IMR-90 (cell line): ENCODE data around the gene GLTPD2. TPM values are rescaled to one million over a fixed set of nuclear protein-coding genes. Genes with fewer than 3 reads are reported as not detected.

Experiments used
- ATAC-seq: fragments of 200-7000 bp; cut with Tn5 transposase; 2 replicates; pipeline ENCODE4 v1.9.1; 2020; ENCODE audit warnings: low read depth, mild to moderate bottlenecking, moderate library complexity
- BruUV-seq: library from RNA; stranded (reverse); fragments of 400-500 nt; replicated peaks from 2 replicates; lab custom pipeline; 2021; lab: Mats Ljungman, UMichigan
- CTCF ChIA-PET: fragments of 300-600 bp; formaldehyde crosslinking; extraction: SDS; loops from one replicate; lab custom pipeline; 2021; ENCODE audit warnings: antibody characterized with exemption; lab: Yijun Ruan, JAX
- POLR2A ChIA-PET: fragments of 300-600 bp; sonication (Branson Sonifier 250); formaldehyde crosslinking; loops from one replicate; lab custom pipeline; 2022; ENCODE audit warnings: antibody characterized with exemption; ENCODE audit not compliant: unreplicated experiment; lab: Charles Lee
- DNase-seq: peaks from one replicate; pipeline ENCODE4 v3.0.0; 2013
- H2AFZ ChIP-seq: replicated peaks from 2 replicates; pipeline ENCODE3; 2013; ENCODE audit warnings: low read length, mild to moderate bottlenecking; ENCODE audit not compliant: poor library complexity
- H2AK5ac ChIP-seq: 2 replicates; pipeline ENCODE4 v1.6.1; 2013; ENCODE audit warnings: low read depth, low read length, inconsistent platforms
- H2AK9ac ChIP-seq: replicated peaks from 2 replicates; pipeline ENCODE3; 2013; ENCODE audit warnings: mild to moderate bottlenecking, low read depth, low read length, moderate library complexity; ENCODE audit not compliant: poor library complexity
- H2BK120ac ChIP-seq: 2 replicates; pipeline ENCODE4 v1.6.1; 2013; ENCODE audit warnings: low read depth, low read length, inconsistent platforms
- H2BK15ac ChIP-seq: 3 replicates; pipeline ENCODE4 v1.6.1; 2013; ENCODE audit warnings: low read depth, low read length, inconsistent platforms
- H2BK20ac ChIP-seq: 2 replicates; pipeline ENCODE4 v1.6.1; 2013; ENCODE audit warnings: low read depth, mild to moderate bottlenecking, inconsistent platforms, low read length, moderate library complexity
- H2BK5ac ChIP-seq: 2 replicates; pipeline ENCODE4 v1.6.1; 2013; ENCODE audit warnings: mild to moderate bottlenecking, low read depth, low read length, inconsistent platforms; ENCODE audit not compliant: poor library complexity, severe bottlenecking
- H3K14ac ChIP-seq: replicated peaks from 2 replicates; pipeline ENCODE4 v1.6.1; 2013; ENCODE audit warnings: low read depth, low read length, inconsistent platforms
- H3K18ac ChIP-seq: 2 replicates; pipeline ENCODE4 v1.6.1; 2013; ENCODE audit warnings: low read depth, low read length, control low read depth
- H3K23ac ChIP-seq: 2 replicates; pipeline ENCODE4 v1.6.1; 2013; ENCODE audit warnings: low read depth, low read length, inconsistent platforms
- H3K27ac ChIP-seq: 2 replicates; pipeline ENCODE4 v1.5.1; 2013; ENCODE audit warnings: mild to moderate bottlenecking, control low read depth, low read length; ENCODE audit not compliant: insufficient read depth
- H3K27me3 ChIP-seq: 2 replicates; pipeline ENCODE4 v1.6.1; 2013; ENCODE audit warnings: low read length; ENCODE audit not compliant: control insufficient read depth, insufficient read depth
- H3K36me3 ChIP-seq: 2 replicates; pipeline ENCODE4 v1.6.1; 2013; ENCODE audit warnings: low read length, mixed read lengths; ENCODE audit not compliant: control insufficient read depth, insufficient read depth
- H3K4ac ChIP-seq: 2 replicates; pipeline ENCODE4 v1.6.1; 2013; ENCODE audit warnings: low read depth, low read length, inconsistent platforms
- H3K4me1 ChIP-seq: 2 replicates; pipeline ENCODE4 v1.6.1; 2013; ENCODE audit warnings: low read length, mixed read lengths; ENCODE audit not compliant: control insufficient read depth, insufficient read depth
- H3K4me2 ChIP-seq: 2 replicates; pipeline ENCODE4 v1.6.1; 2013; ENCODE audit warnings: low read depth, mild to moderate bottlenecking, control low read depth, low read length, moderate library complexity
- H3K4me3 ChIP-seq: 2 replicates; pipeline ENCODE4 v1.5.1; 2013; ENCODE audit warnings: low read depth, mild to moderate bottlenecking, control low read depth, low read length, moderate library complexity; ENCODE audit not compliant: insufficient read depth
- H3K56ac ChIP-seq: 2 replicates; pipeline ENCODE4 v1.6.1; 2013; ENCODE audit warnings: low read length, inconsistent platforms; ENCODE audit not compliant: insufficient read depth; ENCODE audit errors: extremely low read depth
- H3K79me1 ChIP-seq, 2 experiments: 2 replicates each; pipeline ENCODE4 v1.6.1; 2013; ENCODE audit warnings: low read length in 2 of 2, inconsistent platforms in 1 of 2, low read depth in 1 of 2
- H3K9ac ChIP-seq: 2 replicates; pipeline ENCODE4 v1.6.1; 2013; ENCODE audit warnings: low read depth, low read length, control low read depth
- H3K9me1 ChIP-seq: 2 replicates; pipeline ENCODE4 v1.6.1; 2013; ENCODE audit warnings: low read length, inconsistent platforms; ENCODE audit not compliant: insufficient read depth
- H3K9me3 ChIP-seq: 2 replicates; pipeline ENCODE4 v1.6.1; 2013; ENCODE audit warnings: low read length; ENCODE audit not compliant: control insufficient read depth, insufficient read depth
- H4K20me1 ChIP-seq: 2 replicates; pipeline ENCODE4 v1.6.1; 2013; ENCODE audit warnings: low read length, inconsistent platforms; ENCODE audit not compliant: insufficient read depth
- H4K5ac ChIP-seq: 2 replicates; pipeline ENCODE4 v1.6.1; 2013; ENCODE audit warnings: mild to moderate bottlenecking, low read depth, low read length, control low read depth
- H4K8ac ChIP-seq, 2 experiments: 2 replicates each; pipeline ENCODE4 v1.6.1; 2013; ENCODE audit warnings: low read depth in 2 of 2, low read length in 2 of 2, control low read depth in 1 of 2, inconsistent platforms in 1 of 2
- H4K91ac ChIP-seq: 2 replicates; pipeline ENCODE4 v1.6.1; 2013; ENCODE audit warnings: low read depth, low read length, inconsistent platforms; ENCODE audit not compliant: insufficient read depth
- BHLHE40 ChIP-seq: fragments of 150-350 bp; IDR thresholded peaks from 2 replicates; pipeline ENCODE4 v1.6.1; 2016; ENCODE audit warnings: mild to moderate bottlenecking, low read depth, low read length
- FOS ChIP-seq: fragments of 150-350 bp; IDR thresholded peaks from 2 replicates; pipeline ENCODE4 v1.6.1; 2016; ENCODE audit warnings: low read depth, low read length
- MAZ ChIP-seq: IDR thresholded peaks from 2 replicates; pipeline ENCODE4 v1.6.1; 2012; ENCODE audit warnings: low read depth, mild to moderate bottlenecking, low read length, improper control_type of control experiment, moderate library complexity, borderline replicate concordance
- MXI1 ChIP-seq: IDR thresholded peaks from 2 replicates; pipeline ENCODE4 v1.6.1; 2012; ENCODE audit warnings: low read depth, mild to moderate bottlenecking, low read length, moderate library complexity, borderline replicate concordance
- NFE2L2 ChIP-seq: fragments of 150-350 bp; IDR thresholded peaks from 2 replicates; pipeline ENCODE4 v1.6.1; 2016; ENCODE audit warnings: low read depth, mild to moderate bottlenecking, low read length
- POLR2A ChIP-seq: IDR thresholded peaks from 2 replicates; pipeline ENCODE4 v1.6.1; 2012; ENCODE audit warnings: mild to moderate bottlenecking, low read depth, low read length
- RAD21 ChIP-seq: IDR thresholded peaks from 2 replicates; pipeline ENCODE4 v1.6.1; 2012; ENCODE audit warnings: low read length, improper control_type of control experiment
- RCOR1 ChIP-seq: IDR thresholded peaks from 2 replicates; pipeline ENCODE4 v1.6.1; 2012; ENCODE audit warnings: mild to moderate bottlenecking, low read length, improper control_type of control experiment; ENCODE audit not compliant: insufficient replicate concordance
- RFX5 ChIP-seq: IDR thresholded peaks from 2 replicates; pipeline ENCODE4 v1.8.0; 2012; ENCODE audit warnings: low read depth, mild to moderate bottlenecking, low read length, moderate library complexity
- WGBS, 2 experiments: methylation state at CpG; one replicate each; pipeline versions ENCODE4 v1.1.5 to v1.1.7; 2013; ENCODE audit warnings: missing lambda C conversion rate in 2 of 2; ENCODE audit not compliant: insufficient read length in 1 of 2; ENCODE audit errors: extremely low coverage in 2 of 2; 5-methylcytosine and 5-hydroxymethylcytosine counted together
- dilution Hi-C: fragments of 300-500 bp; cut with HindIII; formaldehyde crosslinking; loops from one replicate; pipeline ENCODE4 v1.14.3; 2018; ENCODE audit warnings: low sequenced_read_pairs; ENCODE audit not compliant: unreplicated experiment
- in situ Hi-C: fragments of 300-500 bp; cut with MboI; formaldehyde crosslinking; loops from 3 replicates; pipeline ENCODE4 v1.14.3; 2019; ENCODE audit warnings: low sequenced_read_pairs, inconsistent platforms, mixed read lengths
- intact Hi-C: fragments of 100-400 bp; cut with micrococcal nuclease; formaldehyde crosslinking; loops from 2 replicates; pipeline ENCODE4 v1.10.0; 2022
- polyA plus RNA-seq, 3 experiments: library from polyadenylated mRNA; depleted of rRNA; stranded (reverse); fragments of >200 nt; gene quantifications; 2 replicates each; pipeline ENCODE4 v1.2.3, GENCODE V29; 2012; ENCODE audit warnings: low replicate concordance in 1 of 3
- total RNA-seq: library from RNA; depleted of rRNA; stranded (reverse); fragments of >200 nt; gene quantifications from 2 replicates; pipeline ENCODE4 v1.2.3, GENCODE V29; 2012
- TF ChIP-seq, protein P1 (sequence below): fragments of 150-350 bp; IDR thresholded peaks from 2 replicates; pipeline ENCODE4 v1.6.1; 2017; ENCODE audit warnings: mild to moderate bottlenecking, antibody characterized with exemption, low read length, low read depth
- TF ChIP-seq, protein P2 (sequence below): conservative IDR thresholded peaks from 2 replicates; pipeline ENCODE4 v1.5.1; 2012; ENCODE audit warnings: mild to moderate bottlenecking, low read depth, low read length, improper control_type of control experiment

The GLTPD2 gene
- total and polyA plus RNA-seq, 2 of the 4 experiments (the other 2 are of a cell fraction) = not detected

DNA sequence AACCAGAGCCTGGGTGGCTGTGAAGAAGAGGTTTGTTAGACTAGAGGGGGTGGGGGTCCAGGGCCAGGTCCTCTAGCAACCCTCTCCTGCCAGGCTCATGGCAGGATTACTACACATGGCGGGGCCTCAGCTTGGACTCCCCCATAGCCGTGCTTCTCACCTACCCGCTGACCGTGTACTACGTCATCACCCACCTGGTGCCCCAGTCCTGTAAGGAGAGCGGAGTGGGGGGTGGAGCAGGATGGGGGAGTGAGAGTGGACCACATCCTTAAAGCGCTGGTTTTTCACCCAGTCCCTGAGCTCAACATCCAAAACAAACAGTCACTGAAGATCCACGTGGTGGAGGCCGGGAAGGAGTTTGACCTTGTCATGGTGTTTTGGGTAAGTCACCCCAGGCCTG, 44.9 kb upstream of the GLTPD2 start:
- Histone ChIP-seq H4K91ac (no peak overlapping the region), H3K27ac (no peak overlapping the region), H2AK9ac (peak overlapping the region; percentile 16), H3K27me3 (peaks cover 77% of the 10 kb centered on the region), H3K23ac (no peak overlapping the region), H2BK120ac (no peak overlapping the region), H3K4me3 (no peak overlapping the region), H3K18ac (no peak overlapping the region), H3K14ac (no peak overlapping the region), H3K9me3 (no peaks in the 10 kb centered on the region), H3K56ac (no peak overlapping the region), H3K9me1 (no peaks in the 10 kb centered on the region), H3K4me1 (peaks cover 3% of the 10 kb centered on the region; the same call in 1 of the 2 replicates), H3K36me3 (no peaks in the 10 kb centered on the region), H2BK15ac (no peak overlapping the region), H2AK5ac (no peak overlapping the region), H4K5ac (no peak overlapping the region), H2BK20ac (no peak overlapping the region), H3K79me1 (no peaks in the 10 kb centered on the region), H2AFZ (no peak overlapping the region), H3K4ac (no peak overlapping the region), H3K9ac (no peak overlapping the region), H3K4me2 (no peak overlapping the region), H4K20me1 (no peaks in the 10 kb centered on the region), H4K8ac (no peak overlapping the region), H2BK5ac (no peak overlapping the region)
- no TSS peak for BruUV-seq
- POLR2A ChIA-PET = no interaction called here
- ATAC-seq (no peak), DNase-seq (no peak)
- TF ChIP-seq POLR2A = no peak
- TF ChIP-seq RFX5 = no peak
- TF ChIP-seq RCOR1 = no peak
- TF ChIP-seq MXI1 = no peak
- TF ChIP-seq BHLHE40 = no peak
- TF ChIP-seq, protein P1, sequence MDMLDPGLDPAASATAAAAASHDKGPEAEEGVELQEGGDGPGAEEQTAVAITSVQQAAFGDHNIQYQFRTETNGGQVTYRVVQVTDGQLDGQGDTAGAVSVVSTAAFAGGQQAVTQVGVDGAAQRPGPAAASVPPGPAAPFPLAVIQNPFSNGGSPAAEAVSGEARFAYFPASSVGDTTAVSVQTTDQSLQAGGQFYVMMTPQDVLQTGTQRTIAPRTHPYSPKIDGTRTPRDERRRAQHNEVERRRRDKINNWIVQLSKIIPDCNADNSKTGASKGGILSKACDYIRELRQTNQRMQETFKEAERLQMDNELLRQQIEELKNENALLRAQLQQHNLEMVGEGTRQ = no peak
- TF ChIP-seq NFE2L2 = no peak
- TF ChIP-seq RAD21 = no peak
- TF ChIP-seq, protein P2, sequence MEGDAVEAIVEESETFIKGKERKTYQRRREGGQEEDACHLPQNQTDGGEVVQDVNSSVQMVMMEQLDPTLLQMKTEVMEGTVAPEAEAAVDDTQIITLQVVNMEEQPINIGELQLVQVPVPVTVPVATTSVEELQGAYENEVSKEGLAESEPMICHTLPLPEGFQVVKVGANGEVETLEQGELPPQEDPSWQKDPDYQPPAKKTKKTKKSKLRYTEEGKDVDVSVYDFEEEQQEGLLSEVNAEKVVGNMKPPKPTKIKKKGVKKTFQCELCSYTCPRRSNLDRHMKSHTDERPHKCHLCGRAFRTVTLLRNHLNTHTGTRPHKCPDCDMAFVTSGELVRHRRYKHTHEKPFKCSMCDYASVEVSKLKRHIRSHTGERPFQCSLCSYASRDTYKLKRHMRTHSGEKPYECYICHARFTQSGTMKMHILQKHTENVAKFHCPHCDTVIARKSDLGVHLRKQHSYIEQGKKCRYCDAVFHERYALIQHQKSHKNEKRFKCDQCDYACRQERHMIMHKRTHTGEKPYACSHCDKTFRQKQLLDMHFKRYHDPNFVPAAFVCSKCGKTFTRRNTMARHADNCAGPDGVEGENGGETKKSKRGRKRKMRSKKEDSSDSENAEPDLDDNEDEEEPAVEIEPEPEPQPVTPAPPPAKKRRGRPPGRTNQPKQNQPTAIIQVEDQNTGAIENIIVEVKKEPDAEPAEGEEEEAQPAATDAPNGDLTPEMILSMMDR = no peak
- no peak for TF ChIP-seq MAZ
- TF ChIP-seq FOS = no peak
- intact Hi-C loops = no loop called here
- in situ Hi-C loops = no loop called here
- CTCF ChIA-PET = no interaction called here
- dilution Hi-C loops = no loop called here
- no CpG with 5 or more reads among the region's 9 CpGs for WGBS, 2 experiments
